MM.1S (cell line): Measurements from ENCODE around the gene PDLIM5.

Experiments used
- EZH2phosphoT487 ChIP-seq: fragments of 300-600 bp; sonication (generic); IDR thresholded peaks from 2 replicates; pipeline ENCODE4 v1.6.1; 2018; ENCODE audit warnings: antibody characterized with exemption, low read length
- TF ChIP-seq, protein P1 (sequence below): fragments of 300-600 bp; sonication (generic); IDR thresholded peaks from 2 replicates; pipeline ENCODE4 v1.5.1; 2016; ENCODE audit warnings: antibody characterized with exemption, low read length, mixed read lengths

GRCh38 chr4:94410678-94411206 lies 41.0 kb upstream of the PDLIM5 start:
- TF ChIP-seq, protein P1, sequence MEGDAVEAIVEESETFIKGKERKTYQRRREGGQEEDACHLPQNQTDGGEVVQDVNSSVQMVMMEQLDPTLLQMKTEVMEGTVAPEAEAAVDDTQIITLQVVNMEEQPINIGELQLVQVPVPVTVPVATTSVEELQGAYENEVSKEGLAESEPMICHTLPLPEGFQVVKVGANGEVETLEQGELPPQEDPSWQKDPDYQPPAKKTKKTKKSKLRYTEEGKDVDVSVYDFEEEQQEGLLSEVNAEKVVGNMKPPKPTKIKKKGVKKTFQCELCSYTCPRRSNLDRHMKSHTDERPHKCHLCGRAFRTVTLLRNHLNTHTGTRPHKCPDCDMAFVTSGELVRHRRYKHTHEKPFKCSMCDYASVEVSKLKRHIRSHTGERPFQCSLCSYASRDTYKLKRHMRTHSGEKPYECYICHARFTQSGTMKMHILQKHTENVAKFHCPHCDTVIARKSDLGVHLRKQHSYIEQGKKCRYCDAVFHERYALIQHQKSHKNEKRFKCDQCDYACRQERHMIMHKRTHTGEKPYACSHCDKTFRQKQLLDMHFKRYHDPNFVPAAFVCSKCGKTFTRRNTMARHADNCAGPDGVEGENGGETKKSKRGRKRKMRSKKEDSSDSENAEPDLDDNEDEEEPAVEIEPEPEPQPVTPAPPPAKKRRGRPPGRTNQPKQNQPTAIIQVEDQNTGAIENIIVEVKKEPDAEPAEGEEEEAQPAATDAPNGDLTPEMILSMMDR = no peak
- TF ChIP-seq EZH2phosphoT487 = no peak
